GM18858 (cell line): ENCODE results near the gene SH3BP4.
"Not testable (repeated sequence)": the region's sequence is repeated elsewhere in the genome, so short reads cannot be mapped to it uniquely, and the experiment has no call there.

Source experiments
- ATAC-seq: cut with Tn5 transposase; IDR thresholded peaks from one replicate; pipeline ENCODE4 v1.9.1; 2021; ENCODE audit not compliant: unreplicated experiment

The SH3BP4 gene

GRCh38 chr2:235054475-235054874 is 102.7 kb downstream of the SH3BP4 start:
- ATAC-seq, result no peak

DNA sequence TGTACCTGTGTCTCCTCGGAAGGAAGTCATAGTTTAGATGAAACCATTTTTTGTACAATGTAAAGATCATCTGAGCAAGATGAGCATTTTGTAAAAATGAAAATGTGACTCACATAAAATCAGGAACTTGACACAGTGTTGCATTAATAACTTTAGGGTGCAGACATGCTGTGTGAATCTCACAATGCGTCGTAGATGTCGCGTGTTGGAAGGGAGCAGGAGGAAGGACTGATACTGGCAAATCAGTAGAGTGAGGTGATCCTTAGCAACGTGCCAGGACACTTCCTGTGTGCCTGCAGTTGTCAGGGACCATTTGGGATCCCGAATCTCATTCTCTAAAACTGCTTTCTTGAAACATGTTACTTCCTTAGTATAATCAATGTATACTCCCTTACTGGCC is 103.1 kb downstream of the SH3BP4 start:
- no peak for ATAC-seq

- ATAC-seq, result no peak
Observed at GRCh38 chr2:235055891-235056516, 104.2 kb downstream of the SH3BP4 start.

DNA sequence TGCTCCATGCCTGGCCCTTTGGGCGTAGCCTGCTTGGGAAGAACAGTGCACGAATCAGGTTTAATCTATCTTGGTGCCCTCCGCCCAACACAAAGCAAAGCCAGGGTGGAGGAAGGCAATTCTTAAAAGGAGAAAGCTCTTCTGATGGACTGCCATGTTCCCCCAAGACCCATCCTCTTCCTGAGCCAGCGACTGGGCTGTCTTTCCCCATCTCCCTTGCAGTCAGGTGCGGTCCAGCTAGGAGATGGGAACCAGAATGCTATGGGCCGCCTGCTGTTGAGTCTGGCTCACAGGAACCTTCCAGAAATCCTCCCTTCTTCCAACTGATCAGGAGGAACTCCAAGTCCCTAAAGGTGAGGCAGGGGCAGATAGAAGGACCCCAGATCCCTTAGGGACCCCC is 105.0 kb downstream of the SH3BP4 start:
- no peak for ATAC-seq

- not testable (repeated sequence) for ATAC-seq
Observed at GRCh38 chr2:235057616-235058015, 105.8 kb downstream of the SH3BP4 start.

- ATAC-seq, result no peak
Observed at GRCh38 chr2:235059161-235059560, 107.3 kb downstream of the SH3BP4 start.

DNA sequence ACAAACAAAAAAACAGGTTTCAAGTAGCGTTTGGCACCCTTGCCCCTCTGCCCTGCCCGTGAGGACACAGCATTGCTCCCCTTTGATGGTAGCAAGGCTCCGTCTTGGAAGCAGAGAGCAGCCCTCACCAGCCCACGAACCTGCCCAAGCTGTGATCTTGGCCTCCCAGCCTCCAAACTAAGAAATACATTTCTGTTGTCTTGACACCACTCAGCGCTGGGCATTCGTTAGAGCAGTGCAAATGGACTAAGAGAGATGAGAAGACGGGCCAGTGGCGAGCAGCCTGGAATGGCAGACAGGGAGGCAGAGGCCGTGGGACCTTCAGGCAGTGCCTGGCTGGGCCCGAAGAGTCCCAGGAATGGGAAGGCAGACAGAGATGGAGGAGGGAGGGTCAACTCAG is 109.8 kb downstream of the SH3BP4 start:
- ATAC-seq, result no peak

- ATAC-seq, result no peak
Observed at GRCh38 chr2:235063471-235063961, 111.7 kb downstream of the SH3BP4 start.

- no peak for ATAC-seq
Observed at GRCh38 chr2:235064976-235065375, 113.2 kb downstream of the SH3BP4 start.

GRCh38 chr2:235066490-235066889 is 114.7 kb downstream of the SH3BP4 start:
- ATAC-seq, result no peak

- ATAC-seq, result no peak
Observed at GRCh38 chr2:235066895-235067294, 115.1 kb downstream of the SH3BP4 start.

DNA sequence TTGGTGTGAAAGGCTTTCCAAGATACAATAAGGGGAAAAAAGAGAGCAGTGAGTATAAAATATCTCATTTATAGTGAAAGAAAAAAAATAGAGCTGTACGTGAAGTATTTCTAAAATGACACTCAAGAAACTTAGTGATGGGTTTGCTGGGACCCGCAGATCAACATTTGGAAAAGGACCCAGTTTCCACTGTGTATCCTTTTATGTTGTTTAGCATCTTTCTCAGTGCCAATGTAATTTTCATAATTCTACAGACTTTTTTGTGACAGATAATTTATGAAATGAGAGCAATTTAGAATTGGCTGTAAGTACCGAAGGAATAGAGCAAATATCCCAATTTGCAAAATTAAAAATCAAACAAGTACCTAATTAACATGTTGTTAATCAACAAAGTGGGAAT is 116.9 kb downstream of the SH3BP4 start:
- no peak for ATAC-seq

DNA sequence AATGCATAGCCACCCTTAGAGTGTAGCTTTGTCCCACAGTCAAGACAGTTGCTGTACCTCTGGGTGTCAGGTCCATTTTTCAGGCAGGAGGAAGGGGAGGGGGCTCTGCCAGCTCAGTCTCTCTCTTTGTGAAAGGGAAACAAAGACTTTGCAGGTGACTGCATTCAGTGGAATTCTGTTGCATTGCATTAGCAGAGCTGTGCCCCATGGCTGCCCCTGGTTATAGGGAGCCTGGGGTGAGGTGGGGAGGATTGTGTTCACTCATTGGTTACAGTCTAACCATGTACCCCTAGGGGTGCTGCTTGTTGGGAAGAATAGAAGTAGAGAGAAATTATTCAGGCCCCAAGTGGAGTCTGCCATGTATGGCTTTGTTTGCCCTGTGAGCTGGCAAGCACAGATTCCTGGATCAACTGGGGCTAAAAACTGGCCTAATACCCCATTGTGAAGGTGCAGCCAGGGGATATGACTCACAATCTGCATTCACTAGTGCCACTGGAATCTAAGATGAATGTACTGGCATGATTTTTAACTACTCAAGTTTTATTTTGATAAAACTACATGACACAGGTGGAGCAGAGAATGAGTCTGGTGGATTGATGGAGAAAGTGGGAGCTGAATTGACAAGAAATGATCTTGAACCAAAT is 118.4 kb downstream of the SH3BP4 start:
- no peak for ATAC-seq

GRCh38 chr2:235073868-235074413 is 122.1 kb downstream of the SH3BP4 start:
- no peak for ATAC-seq

- no peak for ATAC-seq
Observed at GRCh38 chr2:235077046-235077445, 125.2 kb downstream of the SH3BP4 start.

DNA sequence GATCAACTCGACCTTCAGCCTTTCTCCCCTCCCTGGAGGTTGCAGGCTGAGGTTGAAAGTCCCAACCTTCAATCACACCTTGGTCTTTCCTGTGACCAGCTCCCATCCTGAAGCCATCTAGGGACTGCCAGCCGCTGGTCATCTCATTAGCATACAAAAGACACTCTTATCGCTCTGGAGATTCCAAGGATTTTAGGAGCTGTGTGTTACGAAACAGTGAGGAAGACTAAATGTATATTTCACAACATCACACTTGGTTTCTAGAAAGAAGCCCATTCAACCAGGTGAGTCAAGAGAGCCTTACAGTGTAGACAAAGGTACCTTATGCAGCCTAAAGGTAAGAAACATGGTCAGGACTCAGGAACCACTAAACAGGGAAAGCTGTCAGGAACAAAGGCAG is 126.4 kb downstream of the SH3BP4 start:
- no peak for ATAC-seq

GRCh38 chr2:235078914-235079472 is 127.2 kb downstream of the SH3BP4 start:
- ATAC-seq, result no peak

- ATAC-seq, result no peak
Observed at GRCh38 chr2:235080101-235080500, 128.3 kb downstream of the SH3BP4 start.

DNA sequence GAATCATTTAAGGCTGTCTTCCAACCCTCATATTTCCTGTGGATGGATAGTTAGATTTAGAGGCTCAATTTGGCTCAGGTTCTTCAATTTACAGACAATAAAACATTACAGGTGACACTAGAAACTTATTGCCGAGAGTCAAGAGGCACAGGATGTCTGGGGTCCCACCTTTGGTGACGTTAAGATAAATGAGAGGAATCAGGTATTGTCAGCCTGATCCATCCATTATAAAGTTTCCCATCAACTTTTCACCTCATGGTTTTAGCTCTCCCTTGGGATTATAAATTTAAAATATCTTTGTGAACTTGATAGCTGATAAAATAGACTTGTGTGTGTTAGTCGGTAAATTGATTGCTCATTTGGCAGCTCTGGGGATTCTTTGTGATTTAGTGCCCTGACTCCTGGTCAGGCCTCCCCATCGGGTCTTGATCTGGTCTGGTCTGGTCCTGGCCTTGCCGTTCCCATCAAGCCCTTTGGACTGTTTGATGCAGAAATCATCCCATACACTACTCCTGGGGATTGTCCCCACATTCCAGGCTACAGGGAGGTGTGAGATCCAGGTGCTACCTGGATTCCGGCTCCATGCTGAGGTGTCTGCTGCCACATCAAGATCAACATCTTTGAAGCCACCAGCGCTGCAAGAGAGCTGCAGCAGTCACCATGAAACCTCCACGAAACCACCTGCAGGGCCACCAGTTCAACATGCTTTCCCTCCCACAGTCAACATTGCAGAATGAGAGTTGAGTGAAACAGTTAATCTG is 130.9 kb downstream of the SH3BP4 start:
- ATAC-seq, result no peak

DNA sequence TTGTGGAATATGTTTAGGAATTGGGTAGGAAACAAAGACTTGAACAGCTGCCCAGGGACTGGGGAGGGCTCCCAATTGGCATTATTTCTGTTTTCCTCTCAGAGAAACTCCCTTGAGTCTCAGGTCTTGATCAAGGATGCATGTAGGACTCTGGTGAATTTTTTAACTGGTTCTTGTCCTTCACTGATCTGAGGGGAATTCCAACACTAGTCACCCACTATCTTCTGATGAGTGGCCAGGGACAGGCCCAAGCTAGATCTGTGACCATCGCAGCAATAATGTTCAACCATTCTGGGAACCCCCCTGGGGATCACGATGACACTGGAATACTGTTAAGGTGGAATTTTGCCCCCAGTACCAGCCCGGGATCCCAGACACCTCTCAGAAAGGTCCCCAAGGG is 132.0 kb downstream of the SH3BP4 start:
- no peak for ATAC-seq

DNA sequence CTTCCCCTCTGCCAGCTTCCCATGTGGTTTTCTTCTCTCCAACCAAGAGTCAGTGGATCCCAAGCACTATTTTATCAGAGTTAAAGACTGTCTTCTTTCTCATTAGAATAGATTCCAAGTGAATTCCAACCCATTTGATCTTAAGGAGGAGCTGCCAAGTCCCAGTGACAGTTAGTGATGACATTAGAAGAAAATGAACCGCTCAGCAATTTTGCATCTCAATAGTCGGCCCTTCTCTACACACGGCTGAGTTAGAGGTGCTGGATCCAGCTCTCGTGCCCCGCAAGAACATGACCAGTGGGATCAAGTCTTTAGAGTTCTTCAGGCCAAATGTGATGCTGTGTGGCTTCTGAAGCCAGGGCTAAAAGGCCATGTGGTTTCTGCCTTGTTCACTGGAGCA is 132.6 kb downstream of the SH3BP4 start:
- ATAC-seq, result no peak
